Suprapubic skin (tissue), 4 donors: ENCODE data around the gene CDH5. TPM values are rescaled to one million over a fixed set of nuclear protein-coding genes. Genes with fewer than 3 reads are reported as not detected.

Experiments used
- DNase-seq, 2 donors: peaks; one replicate each; pipeline ENCODE4 v3.0.0-alpha.2; 2019; ENCODE audit warnings: low spot score in 2 of 2
- H3K27ac ChIP-seq: fragments of 200-600 bp; sonication (generic); one replicate; pipeline ENCODE4 v1.5.1; 2019
- H3K27me3 ChIP-seq: fragments of 200-600 bp; sonication (generic); one replicate; pipeline ENCODE4 v1.5.1; 2019
- H3K36me3 ChIP-seq: fragments of 200-600 bp; sonication (generic); one replicate; pipeline ENCODE4 v1.5.1; 2019
- H3K4me1 ChIP-seq: fragments of 200-600 bp; sonication (generic); one replicate; pipeline ENCODE4 v1.5.1; 2019
- H3K4me3 ChIP-seq: fragments of 200-600 bp; sonication (generic); one replicate; pipeline ENCODE4 v1.5.1; 2019; ENCODE audit warnings: mild to moderate bottlenecking
- H3K9me3 ChIP-seq: fragments of 200-600 bp; sonication (generic); one replicate; pipeline ENCODE4 v1.5.1; 2019
- EP300 ChIP-seq: sonication (generic); formaldehyde crosslinking; IDR thresholded peaks from one replicate; pipeline ENCODE4 v1.6.1; 2017; ENCODE audit warnings: antibody characterized with exemption
- POLR2A ChIP-seq, 2 donors: fragments of 450-650 bp; IDR thresholded peaks; one replicate each; pipeline ENCODE4 v1.6.1; 2017; ENCODE audit warnings: antibody characterized with exemption in 2 of 2, mild to moderate bottlenecking in 2 of 2, moderate library complexity in 2 of 2
- POLR2AphosphoS5 ChIP-seq, 3 donors: sonication (generic); formaldehyde crosslinking; IDR thresholded peaks; one replicate each; pipeline ENCODE4 v1.6.1; 2017; ENCODE audit warnings: antibody characterized with exemption in 3 of 3
- WGBS: methylation state at CpG from one replicate; pipeline ENCODE4 v1.1.5; 2018; 5-methylcytosine and 5-hydroxymethylcytosine counted together
- total RNA-seq, 4 donors: library from RNA; depleted of rRNA; stranded (reverse); fragments of >200 nt; gene quantifications; one replicate each; pipeline ENCODE4 v1.1.0, GENCODE V29; 2016
- TF ChIP-seq, protein P1 (sequence below), 2 donors: fragments of 200-600 bp in 1 of 2; fragments of 450-650 bp in 1 of 2; sonication (generic) in 1 of 2; IDR thresholded peaks; one replicate each; pipeline ENCODE4 v1.5.1; 2016 to 2019; ENCODE audit warnings: antibody characterized with exemption in 2 of 2, mild to moderate bottlenecking in 1 of 2, moderate library complexity in 1 of 2

CDH5 gene
- total RNA-seq, 4 donors from 2014 or later = 8.0 to 23.6 (median 14.4) TPM

DNA sequence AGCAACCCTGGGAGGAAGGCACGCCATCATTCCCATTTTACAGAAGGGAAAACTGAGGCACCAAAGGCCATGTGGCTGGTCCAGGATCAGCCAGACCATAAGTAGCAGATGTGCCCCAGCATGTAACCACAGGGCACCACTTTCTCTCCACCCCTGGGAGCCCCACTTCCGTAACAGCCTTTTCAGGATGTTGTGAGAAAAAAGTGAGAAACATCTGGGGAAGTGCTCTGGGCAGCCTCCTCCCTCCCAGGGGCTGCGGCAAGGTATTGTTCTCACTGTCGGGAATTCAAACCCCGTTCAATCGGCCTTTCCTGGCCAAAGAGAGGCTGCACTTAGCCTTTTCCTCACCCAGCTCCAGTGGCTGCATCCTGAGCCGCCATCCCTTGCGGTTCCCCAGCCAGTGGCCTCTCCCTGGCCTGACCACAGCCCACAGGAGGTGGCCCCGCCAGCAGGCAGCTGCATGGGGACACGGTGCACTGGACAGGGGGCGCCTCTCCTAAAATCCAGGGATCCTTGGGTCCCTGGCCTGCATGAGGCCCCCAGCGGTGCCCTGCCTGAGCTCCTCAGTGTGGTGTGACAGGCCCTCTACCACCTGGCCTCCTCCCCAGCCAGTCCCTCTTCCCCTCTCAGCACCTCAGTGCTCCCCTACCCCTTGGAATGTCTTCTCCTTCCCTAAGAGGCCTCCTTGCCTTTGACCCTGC is 5.7 kb upstream of the CDH5 start:
- peaks cover 35% of the 10 kb centered on the region for H3K4me1 ChIP-seq
- no peak overlapping the region for H3K27ac ChIP-seq
- no peaks in the 10 kb centered on the region for H3K36me3 ChIP-seq

DNA sequence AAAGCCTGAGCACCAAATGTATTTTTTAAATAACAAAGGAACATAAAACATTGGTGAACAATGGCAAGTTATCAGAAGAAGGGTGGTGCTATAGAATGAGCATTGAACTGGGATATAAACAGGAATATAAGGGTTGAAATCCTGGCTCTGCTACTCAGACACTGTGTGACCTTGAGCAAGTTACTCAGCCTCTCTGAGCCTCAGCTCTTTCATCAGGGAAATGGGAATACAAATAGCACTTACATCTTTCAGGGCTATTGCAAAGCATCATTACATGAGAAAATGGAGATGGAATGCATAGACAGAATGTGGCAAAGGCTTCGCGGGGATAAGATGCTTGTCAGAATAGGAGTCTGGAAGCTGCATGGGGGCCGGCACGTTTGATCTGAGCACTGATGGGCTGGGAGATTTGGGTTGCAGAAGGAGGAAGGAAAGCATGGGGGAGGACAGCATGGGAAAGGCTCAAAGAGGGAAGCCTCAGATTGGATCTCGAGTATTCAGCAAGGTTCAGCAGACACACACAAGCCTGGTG is 4.8 kb upstream of the CDH5 start:
- Histone ChIP-seq H3K27me3 (no peaks in the 10 kb centered on the region), H3K36me3 (no peaks in the 10 kb centered on the region), H3K9me3 (no peaks in the 10 kb centered on the region), H3K4me1 (peaks cover 43% of the 10 kb centered on the region), H3K4me3 (no peak overlapping the region), H3K27ac (no peak overlapping the region)
- WGBS = 84% methylated on average over 5 of the region's 5 CpGs
- no peak for DNase-seq
- TF ChIP-seq EP300 = no peak
- no peak for TF ChIP-seq POLR2A (IDR thresholded peaks at IDR 0.05)
- TF ChIP-seq, protein P1, sequence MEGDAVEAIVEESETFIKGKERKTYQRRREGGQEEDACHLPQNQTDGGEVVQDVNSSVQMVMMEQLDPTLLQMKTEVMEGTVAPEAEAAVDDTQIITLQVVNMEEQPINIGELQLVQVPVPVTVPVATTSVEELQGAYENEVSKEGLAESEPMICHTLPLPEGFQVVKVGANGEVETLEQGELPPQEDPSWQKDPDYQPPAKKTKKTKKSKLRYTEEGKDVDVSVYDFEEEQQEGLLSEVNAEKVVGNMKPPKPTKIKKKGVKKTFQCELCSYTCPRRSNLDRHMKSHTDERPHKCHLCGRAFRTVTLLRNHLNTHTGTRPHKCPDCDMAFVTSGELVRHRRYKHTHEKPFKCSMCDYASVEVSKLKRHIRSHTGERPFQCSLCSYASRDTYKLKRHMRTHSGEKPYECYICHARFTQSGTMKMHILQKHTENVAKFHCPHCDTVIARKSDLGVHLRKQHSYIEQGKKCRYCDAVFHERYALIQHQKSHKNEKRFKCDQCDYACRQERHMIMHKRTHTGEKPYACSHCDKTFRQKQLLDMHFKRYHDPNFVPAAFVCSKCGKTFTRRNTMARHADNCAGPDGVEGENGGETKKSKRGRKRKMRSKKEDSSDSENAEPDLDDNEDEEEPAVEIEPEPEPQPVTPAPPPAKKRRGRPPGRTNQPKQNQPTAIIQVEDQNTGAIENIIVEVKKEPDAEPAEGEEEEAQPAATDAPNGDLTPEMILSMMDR (IDR thresholded peaks at IDR 0.05) = no peak
- TF ChIP-seq POLR2AphosphoS5 (IDR thresholded peaks at IDR 0.05) = no peak

More for the DNA sequence above, 5.7 kb upstream of the CDH5 start:
- DNase-seq = no peak
- TF ChIP-seq, protein P1 (IDR thresholded peaks at IDR 0.05) = no peak
- no peak for TF ChIP-seq POLR2A (IDR thresholded peaks at IDR 0.05)
- TF ChIP-seq EP300 = no peak
- TF ChIP-seq POLR2AphosphoS5 (IDR thresholded peaks at IDR 0.05) = no peak
- H3K9me3 ChIP-seq = no peaks in the 10 kb centered on the region
- 80% methylated on average over 1 of the region's 12 CpGs for WGBS
- no peak overlapping the region for H3K4me3 ChIP-seq
- no peaks in the 10 kb centered on the region for H3K27me3 ChIP-seq

DNA sequence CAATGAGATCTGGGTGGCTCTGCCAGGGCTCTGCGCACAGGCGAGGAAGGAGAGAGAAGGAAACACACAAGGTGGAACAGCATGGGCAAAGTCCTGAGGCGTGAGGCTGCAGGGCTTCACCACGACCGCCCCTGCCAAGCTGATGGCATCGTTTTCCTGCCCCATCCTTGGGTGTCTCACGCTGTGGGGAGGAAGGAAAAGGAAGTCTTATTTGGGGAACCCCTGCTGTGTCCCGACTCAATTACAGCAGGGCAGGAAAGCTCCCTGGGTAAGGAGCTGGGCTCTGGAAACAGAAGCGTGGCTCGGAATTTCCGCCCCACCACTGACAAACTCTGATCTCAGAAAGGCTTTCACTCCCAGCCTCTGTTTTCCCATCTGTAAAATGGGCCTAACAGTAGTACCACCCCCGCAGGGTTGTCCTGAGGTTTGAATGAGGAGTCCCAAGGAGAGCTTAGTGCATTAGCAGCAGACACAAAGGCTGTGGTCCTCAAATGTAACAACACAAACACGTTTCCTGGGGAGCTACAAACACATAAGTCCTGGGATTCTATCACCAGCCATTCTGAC is 3.2 kb upstream of the CDH5 start:
- H3K4me1 ChIP-seq = peaks cover 42% of the 10 kb centered on the region
- no peaks in the 10 kb centered on the region for H3K9me3 ChIP-seq
- DNase-seq = no peak
- TF ChIP-seq, protein P1 (IDR thresholded peaks at IDR 0.05) = no peak
- TF ChIP-seq POLR2A (IDR thresholded peaks at IDR 0.05) = no peak
- no peak for TF ChIP-seq POLR2AphosphoS5 (IDR thresholded peaks at IDR 0.05)
- TF ChIP-seq EP300 = no peak
- H3K36me3 ChIP-seq = no peaks in the 10 kb centered on the region
- no peaks in the 10 kb centered on the region for H3K27me3 ChIP-seq
- no peak overlapping the region for H3K27ac ChIP-seq
- H3K4me3 ChIP-seq = no peak overlapping the region
- WGBS = 80% methylated on average over 13 of the region's 13 CpGs

DNA sequence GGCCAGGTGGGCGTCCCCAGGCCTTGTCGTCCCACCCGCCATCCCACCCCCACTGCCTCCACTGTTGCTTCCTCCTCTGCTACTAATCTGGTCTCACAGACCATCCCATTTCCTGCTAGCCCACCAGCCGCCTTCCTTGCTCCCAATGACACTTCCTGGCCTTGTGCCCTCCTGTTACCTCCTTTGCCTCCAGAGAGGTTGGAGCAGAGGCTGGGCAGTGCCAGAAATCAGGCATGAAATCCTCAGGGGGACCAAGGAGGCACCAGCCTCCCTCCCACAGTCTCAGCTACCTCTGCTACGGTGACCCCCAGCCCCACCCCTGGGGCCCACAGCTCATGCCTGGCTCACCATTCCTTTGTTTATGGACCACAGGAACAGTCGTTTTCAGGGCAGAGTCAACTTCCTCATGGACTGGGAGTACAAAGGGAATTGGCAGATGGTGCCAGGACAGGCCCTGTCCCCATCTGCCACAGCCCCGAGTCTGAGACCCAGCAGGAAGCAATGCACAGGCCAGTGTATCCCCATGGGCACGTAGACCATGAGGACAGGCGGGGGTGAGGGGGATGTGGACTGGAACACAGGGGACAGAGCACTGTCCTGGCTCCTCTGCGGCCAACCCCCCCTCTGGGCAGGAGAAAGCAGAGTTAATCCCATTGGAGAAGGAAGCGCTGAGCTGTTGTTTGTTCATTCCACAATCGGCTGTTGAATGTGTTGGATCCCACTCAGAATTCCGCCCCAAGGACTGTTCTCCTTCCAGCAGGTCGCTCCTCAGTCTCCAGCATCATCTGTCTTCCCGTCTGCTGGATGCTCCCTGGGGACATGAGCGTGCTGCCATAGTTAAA is 2.2 kb upstream of the CDH5 start:
- no peaks in the 10 kb centered on the region for H3K9me3 ChIP-seq
- DNase-seq = peak in 1 of 2 donors; percentile 84
- WGBS = 34% methylated on average over 14 of the region's 16 CpGs
- no peaks in the 10 kb centered on the region for H3K27me3 ChIP-seq
- H3K4me1 ChIP-seq = peaks cover 36% of the 10 kb centered on the region
- no peaks in the 10 kb centered on the region for H3K36me3 ChIP-seq
- H3K27ac ChIP-seq = peak overlapping the region; percentile 64
- H3K4me3 ChIP-seq = no peak overlapping the region
- TF ChIP-seq, protein P1 (IDR thresholded peaks at IDR 0.05) = no peak
- no peak for TF ChIP-seq POLR2A (IDR thresholded peaks at IDR 0.05)
- peak in 1 of 3 donors; percentile 29 for TF ChIP-seq POLR2AphosphoS5 (IDR thresholded peaks at IDR 0.05)
- TF ChIP-seq EP300 = no peak
